HCT116 (cell line): ENCODE data around the gene FAM13A.

Source experiments
- CTCF ChIP-seq, 3 experiments: fragments of 200-600 bp in 1 of 3; sonication (generic) in 1 of 3; IDR thresholded peaks in 2 of 3; conservative IDR thresholded peaks in 1 of 3; 2 replicates each; pipeline ENCODE4 v1.5.1; 2012 to 2017; ENCODE audit warnings: low read depth in 2 of 3, low read length in 2 of 3, antibody characterized with exemption in 1 of 3, borderline replicate concordance in 1 of 3, control low read depth in 1 of 3, mild to moderate bottlenecking in 1 of 3, mixed read lengths in 1 of 3, mixed run types in 1 of 3, moderate library complexity in 1 of 3; ENCODE audit not compliant: insufficient read depth in 1 of 3
- JUND ChIP-seq: IDR thresholded peaks from 2 replicates; pipeline ENCODE4 v1.6.1; 2012
- MAX ChIP-seq: IDR thresholded peaks from 2 replicates; pipeline ENCODE4 v1.6.1; 2012
- POLR2AphosphoS5 ChIP-seq: IDR thresholded peaks from 2 replicates; pipeline ENCODE4 v1.6.1; 2011; ENCODE audit warnings: mild to moderate bottlenecking, low read depth, low read length, moderate library complexity
- YY1 ChIP-seq: IDR thresholded peaks from 2 replicates; pipeline ENCODE4 v1.6.1; 2011; ENCODE audit warnings: low read length, low read depth, moderate library complexity, mild to moderate bottlenecking; ENCODE audit not compliant: insufficient replicate concordance; ENCODE audit errors: extremely low read depth
- ZNF274 ChIP-seq: fragments of 200-500 bp; sonication (Bioruptor generic); IDR thresholded peaks from 2 replicates; pipeline ENCODE4 v1.6.1; 2014; ENCODE audit warnings: mild to moderate bottlenecking, low read depth, low read length, inconsistent platforms

- TF ChIP-seq CTCF (IDR thresholded peaks at IDR 0.05 in 2 of 3, conservative IDR thresholded peaks at IDR 0.05 in 1 of 3; ENCODE audit: borderline replicate concordance in 1 of 3, insufficient read depth in 1 of 3, low read depth in 2 of 3, low read length in 2 of 3), result no peak
- no peak for TF ChIP-seq JUND
- no peak for TF ChIP-seq ZNF274
- TF ChIP-seq POLR2AphosphoS5, result no peak
- no peak for TF ChIP-seq MAX
- no peak for TF ChIP-seq YY1
These were observed 149.5 kb downstream of the FAM13A start for GRCh38 chr4:88907478-88907877.
